ENCODE results near the gene RUFY3.

RUFY3 gene

DNA sequence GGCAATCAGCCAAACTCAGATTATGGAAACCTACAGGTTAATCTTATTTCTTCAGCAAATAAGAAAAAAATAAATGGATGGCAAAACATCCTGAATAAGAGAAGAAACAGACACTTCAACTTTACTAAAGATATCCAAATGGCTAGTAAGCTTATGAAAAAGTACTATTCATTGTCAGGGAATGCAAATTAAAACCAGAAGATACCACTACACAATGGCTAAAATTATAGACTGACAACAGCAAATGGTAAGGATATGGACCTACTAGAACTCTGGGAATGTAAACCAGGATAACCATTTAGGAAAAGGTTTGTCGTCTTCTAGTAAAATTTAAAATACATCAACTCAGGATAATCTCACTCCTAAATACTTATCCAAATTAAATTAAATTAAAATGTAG lies 93.6 kb downstream of the RUFY3 start:
- ChIA-PET CTCF (no interaction called here), POLR2A (ENCODE audit: low non-redundant PET) (no interaction called here)
- H3K27ac ChIP-seq: no peak overlapping the region
- DNase-seq (ENCODE audit: low spot score): no peak
- TF ChIP-seq, protein P1, sequence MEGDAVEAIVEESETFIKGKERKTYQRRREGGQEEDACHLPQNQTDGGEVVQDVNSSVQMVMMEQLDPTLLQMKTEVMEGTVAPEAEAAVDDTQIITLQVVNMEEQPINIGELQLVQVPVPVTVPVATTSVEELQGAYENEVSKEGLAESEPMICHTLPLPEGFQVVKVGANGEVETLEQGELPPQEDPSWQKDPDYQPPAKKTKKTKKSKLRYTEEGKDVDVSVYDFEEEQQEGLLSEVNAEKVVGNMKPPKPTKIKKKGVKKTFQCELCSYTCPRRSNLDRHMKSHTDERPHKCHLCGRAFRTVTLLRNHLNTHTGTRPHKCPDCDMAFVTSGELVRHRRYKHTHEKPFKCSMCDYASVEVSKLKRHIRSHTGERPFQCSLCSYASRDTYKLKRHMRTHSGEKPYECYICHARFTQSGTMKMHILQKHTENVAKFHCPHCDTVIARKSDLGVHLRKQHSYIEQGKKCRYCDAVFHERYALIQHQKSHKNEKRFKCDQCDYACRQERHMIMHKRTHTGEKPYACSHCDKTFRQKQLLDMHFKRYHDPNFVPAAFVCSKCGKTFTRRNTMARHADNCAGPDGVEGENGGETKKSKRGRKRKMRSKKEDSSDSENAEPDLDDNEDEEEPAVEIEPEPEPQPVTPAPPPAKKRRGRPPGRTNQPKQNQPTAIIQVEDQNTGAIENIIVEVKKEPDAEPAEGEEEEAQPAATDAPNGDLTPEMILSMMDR (conservative IDR thresholded peaks at IDR 0.05; ENCODE audit: low read depth): no peak

DNA sequence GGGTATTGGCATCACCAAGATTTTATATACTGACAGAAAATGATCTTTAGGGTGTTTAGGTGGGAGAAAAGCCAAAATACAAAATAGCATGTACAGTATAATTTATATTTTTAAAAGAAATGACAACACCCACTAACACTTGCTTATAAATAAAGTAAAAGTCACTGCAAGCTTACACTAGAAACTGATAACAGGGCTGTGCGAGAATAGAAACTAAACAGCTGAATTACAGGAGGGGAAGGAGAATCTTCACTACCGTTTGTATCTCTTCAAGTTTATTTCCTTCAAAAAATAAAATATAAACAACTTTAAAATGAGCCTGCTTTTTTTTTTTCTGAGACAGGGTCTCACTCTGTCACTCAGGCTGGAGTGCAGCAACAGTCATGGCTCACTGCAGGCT lies 95.1 kb downstream of the RUFY3 start:
- ChIA-PET POLR2A (ENCODE audit: low non-redundant PET) (no interaction called here), CTCF (no interaction called here)
- TF ChIP-seq, protein P1 (conservative IDR thresholded peaks at IDR 0.05; ENCODE audit: low read depth): no peak
- DNase-seq (ENCODE audit: low spot score): no peak
- H3K27ac ChIP-seq: no peak overlapping the region

DNA sequence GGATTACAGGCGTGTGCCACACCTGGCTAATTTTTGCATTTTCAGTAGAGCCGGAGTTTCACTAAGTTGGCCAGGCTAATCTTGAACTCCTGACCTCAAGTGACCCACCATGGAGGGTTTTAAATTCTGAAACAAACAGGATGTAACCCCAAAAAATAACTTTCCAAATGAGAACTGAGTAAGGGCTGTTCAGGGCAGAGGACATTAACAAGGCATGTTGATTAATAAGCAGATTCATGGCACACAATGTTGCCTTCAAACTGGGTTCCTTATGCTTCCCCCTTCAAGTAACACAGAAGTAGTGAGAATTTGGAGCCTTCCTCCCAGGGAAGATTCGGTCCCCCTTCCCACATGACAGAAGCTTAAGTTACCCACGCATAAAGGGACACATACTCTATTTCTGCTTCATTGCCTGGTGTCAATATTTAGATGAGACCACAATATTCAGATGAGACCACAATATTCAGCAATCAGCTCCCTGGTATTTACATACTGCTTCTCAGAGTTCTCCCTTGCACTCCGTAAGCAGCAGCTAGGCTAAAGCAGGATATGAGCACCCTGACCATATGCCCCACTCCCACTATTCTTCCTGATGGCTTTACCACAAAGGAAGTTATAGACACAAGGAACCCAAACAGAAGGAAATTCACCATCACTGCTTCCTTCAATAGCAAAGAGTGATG lies 96.5 kb downstream of the RUFY3 start:
- CTCF ChIA-PET: interaction anchor here (0.5 kb wide), 1 partner anchor 37 kb away, joined by 3 read pairs; no protein-coding TSS in a partner anchor
- TF ChIP-seq, protein P1 (conservative IDR thresholded peaks at IDR 0.05; ENCODE audit: low read depth): no peak
- H3K27ac ChIP-seq: no peak overlapping the region
- POLR2A ChIA-PET (ENCODE audit: low non-redundant PET): no interaction called here
- DNase-seq (ENCODE audit: low spot score): no peak

DNA sequence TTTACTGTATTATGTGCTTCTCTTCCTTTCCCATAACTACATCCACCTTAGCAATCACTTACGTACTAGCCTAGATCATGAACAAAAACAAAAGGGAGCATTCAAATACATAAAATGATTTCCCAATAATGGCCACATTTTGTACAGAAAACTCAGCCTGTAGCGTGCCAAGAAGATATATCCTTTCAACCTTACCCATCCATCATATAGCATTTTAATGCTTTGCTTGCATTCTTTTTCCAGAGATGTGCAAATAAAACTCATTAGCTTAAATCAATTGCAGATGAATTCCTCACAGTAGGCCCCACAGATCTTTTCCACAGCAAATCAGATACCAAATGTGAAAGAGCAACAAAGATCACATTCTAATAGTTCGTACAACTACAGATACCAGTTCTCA lies 97.2 kb downstream of the RUFY3 start:
- ChIA-PET POLR2A (ENCODE audit: low non-redundant PET) (no interaction called here), CTCF (no interaction called here)
- no peak for DNase-seq (ENCODE audit: low spot score)
- H3K27ac ChIP-seq: no peak overlapping the region
- TF ChIP-seq, protein P1 (conservative IDR thresholded peaks at IDR 0.05; ENCODE audit: low read depth): no peak

DNA sequence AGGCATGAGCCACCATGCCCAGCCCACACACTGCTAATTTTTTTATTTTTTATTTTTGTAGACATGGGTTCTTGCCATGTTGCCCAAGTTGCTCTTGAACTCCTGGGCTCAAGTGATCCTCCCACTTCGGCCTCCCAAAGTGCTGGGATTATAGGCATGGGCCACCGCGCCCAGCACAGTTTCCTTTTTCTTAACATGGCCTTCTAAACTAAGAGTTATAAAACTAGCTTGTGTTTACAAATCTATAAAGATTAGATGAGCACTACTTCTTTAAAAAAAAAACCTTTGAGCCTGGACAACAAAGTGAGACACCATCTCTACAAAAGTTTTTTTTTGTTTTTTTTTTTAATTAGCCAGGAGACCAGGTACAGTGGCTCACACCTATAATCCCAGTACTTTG lies 107.3 kb downstream of the RUFY3 start:
- no peak for DNase-seq (ENCODE audit: low spot score)
- CTCF ChIA-PET: interaction anchor here (0.6 kb wide), 1 partner anchor 8 kb away, joined by 4 read pairs; no protein-coding TSS in a partner anchor
- TF ChIP-seq, protein P1 (conservative IDR thresholded peaks at IDR 0.05; ENCODE audit: low read depth): no peak
- POLR2A ChIA-PET (ENCODE audit: low non-redundant PET): no interaction called here
- no peak overlapping the region for H3K27ac ChIP-seq

DNA sequence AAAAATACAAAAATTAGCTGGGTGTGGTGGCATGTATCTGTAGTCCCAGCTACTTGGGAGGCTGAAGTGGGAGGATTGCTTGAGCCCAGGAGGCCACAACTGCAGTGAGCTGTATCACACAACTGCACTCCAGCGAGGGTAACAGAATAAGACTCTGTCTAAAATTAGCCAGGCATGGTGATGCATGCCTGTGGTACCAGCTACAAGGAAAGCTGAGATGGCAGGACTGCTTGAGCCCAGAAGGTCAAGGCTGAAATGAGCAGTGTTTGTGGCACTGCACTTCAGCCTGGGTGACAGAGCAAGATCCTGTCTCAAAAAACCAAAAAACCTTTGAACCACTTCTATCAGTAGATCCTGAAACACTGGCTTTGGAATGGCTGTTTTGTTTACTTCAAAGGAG lies 107.7 kb downstream of the RUFY3 start:
- ChIA-PET CTCF (no interaction called here), POLR2A (ENCODE audit: low non-redundant PET) (no interaction called here)
- TF ChIP-seq, protein P1 (conservative IDR thresholded peaks at IDR 0.05; ENCODE audit: low read depth): no peak
- H3K27ac ChIP-seq: no peak overlapping the region
- DNase-seq (ENCODE audit: low spot score): no peak
